Stimulated activated CD8-positive, alpha-beta memory T cell treated with anti-CD3 and anti-CD28 coated beads, Interleukin-12 subunit alpha, Interleukin-12 subunit beta, amount 100 ng/mL, for 1 hour (primary cell): ENCODE measurements around the gene PIGZ.

Experiments used
- DNase-seq: peaks from one replicate; pipeline ENCODE4 v3.0.0-alpha.2; 2020; ENCODE audit warnings: low read depth

Gene PIGZ

GRCh38 chr3:196915375-196915774 is 53.3 kb downstream of the PIGZ start:
- no peak for DNase-seq

- DNase-seq, result no peak
Observed at GRCh38 chr3:196914866-196915265, 53.8 kb downstream of the PIGZ start.

- DNase-seq, result no peak
Observed at GRCh38 chr3:196903740-196904139, 64.9 kb downstream of the PIGZ start.

GRCh38 chr3:196902296-196902695 is 66.3 kb downstream of the PIGZ start:
- DNase-seq, result no peak

- DNase-seq, result no peak
Observed at GRCh38 chr3:196901768-196902167, 66.9 kb downstream of the PIGZ start.
